ENCODE data around the gene TULP1. TPM values are rescaled to one million over a fixed set of nuclear protein-coding genes. Genes with fewer than 3 reads are reported as not detected.
A peak's percentile ranks its signal among the peaks of the same experiment; 100 is the strongest.

The TULP1 gene
- total and polyA plus RNA-seq, 2 of the 13 experiments (the other 11 are each of a cell fraction or from before 2014, with no cell fraction given), result not detected

- peak; percentile 24; the same call in 1 of the 2 replicates for TF ChIP-seq GATAD1 (CRISPR knock-in tag; IDR thresholded peaks at IDR 0.05)
- TF ChIP-seq KDM5B (CRISPR knock-in tag; IDR thresholded peaks at IDR 0.05; ENCODE audit: borderline replicate concordance), result peak; percentile 51; the same call in 1 of the 2 replicates
- TF ChIP-seq CENPX (CRISPR knock-in tag; IDR thresholded peaks at IDR 0.05), result no peak
- TF ChIP-seq PAX8 (CRISPR knock-in tag; IDR thresholded peaks at IDR 0.05; ENCODE audit: borderline replicate concordance), result 0 out of 2 replicates have a peak, but pooled peaks have one; percentile 32
- no peak for TF ChIP-seq NR2F1 (CRISPR knock-in tag; IDR thresholded peaks at IDR 0.05)
- TF ChIP-seq, protein P1, sequence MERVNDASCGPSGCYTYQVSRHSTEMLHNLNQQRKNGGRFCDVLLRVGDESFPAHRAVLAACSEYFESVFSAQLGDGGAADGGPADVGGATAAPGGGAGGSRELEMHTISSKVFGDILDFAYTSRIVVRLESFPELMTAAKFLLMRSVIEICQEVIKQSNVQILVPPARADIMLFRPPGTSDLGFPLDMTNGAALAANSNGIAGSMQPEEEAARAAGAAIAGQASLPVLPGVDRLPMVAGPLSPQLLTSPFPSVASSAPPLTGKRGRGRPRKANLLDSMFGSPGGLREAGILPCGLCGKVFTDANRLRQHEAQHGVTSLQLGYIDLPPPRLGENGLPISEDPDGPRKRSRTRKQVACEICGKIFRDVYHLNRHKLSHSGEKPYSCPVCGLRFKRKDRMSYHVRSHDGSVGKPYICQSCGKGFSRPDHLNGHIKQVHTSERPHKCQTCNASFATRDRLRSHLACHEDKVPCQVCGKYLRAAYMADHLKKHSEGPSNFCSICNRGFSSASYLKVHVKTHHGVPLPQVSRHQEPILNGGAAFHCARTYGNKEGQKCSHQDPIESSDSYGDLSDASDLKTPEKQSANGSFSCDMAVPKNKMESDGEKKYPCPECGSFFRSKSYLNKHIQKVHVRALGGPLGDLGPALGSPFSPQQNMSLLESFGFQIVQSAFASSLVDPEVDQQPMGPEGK (CRISPR knock-in tag; IDR thresholded peaks at IDR 0.05), result peak; percentile 48; the same call in 1 of the 2 replicates
- TF ChIP-seq HNF4G (IDR thresholded peaks at IDR 0.05; ENCODE audit: borderline replicate concordance, low read depth, low read length), result peak; percentile 93
- peak; percentile 79 for TF ChIP-seq HNF4G (CRISPR knock-in tag; IDR thresholded peaks at IDR 0.05; ENCODE audit: borderline replicate concordance, low read depth)
- peak; percentile 69 for TF ChIP-seq ZSCAN25 (CRISPR knock-in tag; IDR thresholded peaks at IDR 0.05)
- TF ChIP-seq ARHGAP35 (CRISPR knock-in tag; IDR thresholded peaks at IDR 0.05; ENCODE audit: borderline replicate concordance), result peak; percentile 65
- peak; percentile 33; the same call in 1 of the 2 replicates for TF ChIP-seq MED1 (CRISPR knock-in tag; IDR thresholded peaks at IDR 0.05)
- peak; percentile 28; the same call in 1 of the 2 replicates for TF ChIP-seq SRY (CRISPR knock-in tag; IDR thresholded peaks at IDR 0.05)
- no peak for TF ChIP-seq ZNF468 (CRISPR knock-in tag; IDR thresholded peaks at IDR 0.05)
- 0 out of 2 replicates have a peak, but pooled peaks have one; percentile 30 for TF ChIP-seq ZNF143 (CRISPR knock-in tag; IDR thresholded peaks at IDR 0.05)
- TF ChIP-seq, protein P2, sequence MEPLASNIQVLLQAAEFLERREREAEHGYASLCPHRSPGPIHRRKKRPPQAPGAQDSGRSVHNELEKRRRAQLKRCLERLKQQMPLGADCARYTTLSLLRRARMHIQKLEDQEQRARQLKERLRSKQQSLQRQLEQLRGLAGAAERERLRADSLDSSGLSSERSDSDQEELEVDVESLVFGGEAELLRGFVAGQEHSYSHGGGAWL (CRISPR knock-in tag; IDR thresholded peaks at IDR 0.05), result peak; percentile 66
- peak; percentile 94 for TF ChIP-seq YEATS4 (CRISPR knock-in tag; IDR thresholded peaks at IDR 0.05; ENCODE audit: borderline replicate concordance)
- peak; percentile 46; the same call in 1 of the 2 replicates for TF ChIP-seq CBFB (CRISPR knock-in tag; IDR thresholded peaks at IDR 0.05)
- TF ChIP-seq ZNF777 (CRISPR knock-in tag; IDR thresholded peaks at IDR 0.05), result peak; percentile 69
- TF ChIP-seq DNMT3B (CRISPR knock-in tag; conservative IDR thresholded peaks at IDR 0.05), result no peak
- 0 out of 2 replicates have a peak, but pooled peaks have one; percentile 32 for TF ChIP-seq ZNF703 (CRISPR knock-in tag; IDR thresholded peaks at IDR 0.05; ENCODE audit: borderline replicate concordance)
- TF ChIP-seq AHR (CRISPR knock-in tag; IDR thresholded peaks at IDR 0.05), result 0 out of 2 replicates have a peak, but pooled peaks have one; percentile 9
- TF ChIP-seq, protein P3, sequence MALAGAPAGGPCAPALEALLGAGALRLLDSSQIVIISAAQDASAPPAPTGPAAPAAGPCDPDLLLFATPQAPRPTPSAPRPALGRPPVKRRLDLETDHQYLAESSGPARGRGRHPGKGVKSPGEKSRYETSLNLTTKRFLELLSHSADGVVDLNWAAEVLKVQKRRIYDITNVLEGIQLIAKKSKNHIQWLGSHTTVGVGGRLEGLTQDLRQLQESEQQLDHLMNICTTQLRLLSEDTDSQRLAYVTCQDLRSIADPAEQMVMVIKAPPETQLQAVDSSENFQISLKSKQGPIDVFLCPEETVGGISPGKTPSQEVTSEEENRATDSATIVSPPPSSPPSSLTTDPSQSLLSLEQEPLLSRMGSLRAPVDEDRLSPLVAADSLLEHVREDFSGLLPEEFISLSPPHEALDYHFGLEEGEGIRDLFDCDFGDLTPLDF (CRISPR knock-in tag; IDR thresholded peaks at IDR 0.05), result peak; percentile 57; the same call in 1 of the 2 replicates
- no peak; the same call in 1 of the 2 replicates for TF ChIP-seq ZNF160 (CRISPR knock-in tag; IDR thresholded peaks at IDR 0.05)
- TF ChIP-seq ZNF543 (CRISPR knock-in tag; IDR thresholded peaks at IDR 0.05), result peak; percentile 64; the same call in 1 of the 2 replicates
- TF ChIP-seq, protein P4, sequence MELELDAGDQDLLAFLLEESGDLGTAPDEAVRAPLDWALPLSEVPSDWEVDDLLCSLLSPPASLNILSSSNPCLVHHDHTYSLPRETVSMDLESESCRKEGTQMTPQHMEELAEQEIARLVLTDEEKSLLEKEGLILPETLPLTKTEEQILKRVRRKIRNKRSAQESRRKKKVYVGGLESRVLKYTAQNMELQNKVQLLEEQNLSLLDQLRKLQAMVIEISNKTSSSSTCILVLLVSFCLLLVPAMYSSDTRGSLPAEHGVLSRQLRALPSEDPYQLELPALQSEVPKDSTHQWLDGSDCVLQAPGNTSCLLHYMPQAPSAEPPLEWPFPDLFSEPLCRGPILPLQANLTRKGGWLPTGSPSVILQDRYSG (CRISPR knock-in tag; IDR thresholded peaks at IDR 0.05), result 0 out of 2 replicates have a peak, but pooled peaks have one; percentile 26
Measured at GRCh38 chr6:35496036-35496840, 16.5 kb downstream of the TULP1 start (continued).
